ENCODE measurements around the gene SUV39H1.
A peak's percentile ranks its signal among the peaks of the same experiment; 100 is the strongest.
"Not testable (repeated sequence)": the region's sequence is repeated elsewhere in the genome, so short reads cannot be mapped to it uniquely, and the experiment has no call there.

SUV39H1 gene, protein sequence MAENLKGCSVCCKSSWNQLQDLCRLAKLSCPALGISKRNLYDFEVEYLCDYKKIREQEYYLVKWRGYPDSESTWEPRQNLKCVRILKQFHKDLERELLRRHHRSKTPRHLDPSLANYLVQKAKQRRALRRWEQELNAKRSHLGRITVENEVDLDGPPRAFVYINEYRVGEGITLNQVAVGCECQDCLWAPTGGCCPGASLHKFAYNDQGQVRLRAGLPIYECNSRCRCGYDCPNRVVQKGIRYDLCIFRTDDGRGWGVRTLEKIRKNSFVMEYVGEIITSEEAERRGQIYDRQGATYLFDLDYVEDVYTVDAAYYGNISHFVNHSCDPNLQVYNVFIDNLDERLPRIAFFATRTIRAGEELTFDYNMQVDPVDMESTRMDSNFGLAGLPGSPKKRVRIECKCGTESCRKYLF

DNA sequence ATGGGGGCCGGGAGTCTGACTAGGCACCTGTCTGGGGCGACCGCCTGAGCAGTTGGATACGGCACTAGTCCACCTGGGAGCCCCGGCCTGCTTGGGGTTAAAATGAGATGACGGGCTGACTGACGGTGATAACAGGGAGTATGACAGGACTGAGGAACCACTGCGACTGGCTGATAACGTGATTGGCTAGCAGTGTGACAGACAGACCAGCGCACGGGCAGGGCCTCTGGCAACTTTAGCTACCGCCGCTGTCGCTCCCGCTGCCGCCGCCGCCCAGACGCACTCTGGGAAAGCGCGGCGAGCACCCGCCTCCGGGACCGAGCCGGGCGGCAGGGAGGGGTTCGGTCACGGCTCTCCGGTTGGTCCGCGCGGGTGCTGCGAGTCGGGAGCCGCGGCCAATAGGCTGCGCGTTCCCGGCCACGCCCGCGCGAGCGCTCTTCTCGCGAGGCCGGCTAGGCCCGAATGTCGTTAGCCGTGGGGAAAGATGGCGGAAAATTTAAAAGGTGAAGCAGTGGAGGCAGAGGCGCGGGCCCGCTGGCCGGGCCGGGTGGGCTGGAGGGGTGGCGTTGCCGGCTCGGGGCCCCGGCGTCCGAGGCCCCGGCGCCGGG, at the start of gene SUV39H1:
Gene SUV39H1, plus strand, starts transcription at position 434 of the 608 bp plus-strand sequence. Its CDS starts 51 bp downstream, at position 485.
- DNase-seq (ENCODE audit: low spot score in 2 of 2) (peak; percentile 62 to 73), ATAC-seq (ENCODE audit: low read depth) (peak; percentile 93)
- Mint-ChIP-seq H3K36me3 (peaks cover 8% of the 10 kb centered on the region), H3K4me1 (peaks cover 11% of the 10 kb centered on the region), H3K4me3 (peak within 1 kb of the TSS; percentile 88), H3K9me3 (no peaks in the 10 kb centered on the region), H3K27ac (peak within 1 kb of the TSS; percentile 88), H3K27me3 (no peaks in the 10 kb centered on the region)

- peaks cover 2% of the 10 kb centered on the region for H3K4me1 Mint-ChIP-seq
- no peaks in the 10 kb centered on the region for H3K9me3 Mint-ChIP-seq
- peak; percentile 16 to 28 for DNase-seq (ENCODE audit: low spot score in 2 of 2)
- no peaks in the 10 kb centered on the region for H3K27me3 Mint-ChIP-seq
- H3K27ac Mint-ChIP-seq: no peak overlapping the region
- peak; percentile 80 for ATAC-seq (ENCODE audit: low read depth)
- H3K36me3 Mint-ChIP-seq: no peaks in the 10 kb centered on the region
- no peak overlapping the region for H3K4me3 Mint-ChIP-seq
These were observed 48.2 kb upstream of the SUV39H1 start for GRCh38 chrX:48648336-48648751.

- no peak overlapping the region for H3K27ac Mint-ChIP-seq
- H3K9me3 Mint-ChIP-seq: no peaks in the 10 kb centered on the region
- DNase-seq (ENCODE audit: low spot score in 2 of 2): no peak
- peaks cover 3% of the 10 kb centered on the region for H3K27me3 Mint-ChIP-seq
- no peaks in the 10 kb centered on the region for H3K36me3 Mint-ChIP-seq
- H3K4me1 Mint-ChIP-seq: peaks cover 2% of the 10 kb centered on the region
- H3K4me3 Mint-ChIP-seq: no peak overlapping the region
- no peak for ATAC-seq (ENCODE audit: low read depth)
These were observed 47.4 kb upstream of the SUV39H1 start for GRCh38 chrX:48649102-48649501.

DNA sequence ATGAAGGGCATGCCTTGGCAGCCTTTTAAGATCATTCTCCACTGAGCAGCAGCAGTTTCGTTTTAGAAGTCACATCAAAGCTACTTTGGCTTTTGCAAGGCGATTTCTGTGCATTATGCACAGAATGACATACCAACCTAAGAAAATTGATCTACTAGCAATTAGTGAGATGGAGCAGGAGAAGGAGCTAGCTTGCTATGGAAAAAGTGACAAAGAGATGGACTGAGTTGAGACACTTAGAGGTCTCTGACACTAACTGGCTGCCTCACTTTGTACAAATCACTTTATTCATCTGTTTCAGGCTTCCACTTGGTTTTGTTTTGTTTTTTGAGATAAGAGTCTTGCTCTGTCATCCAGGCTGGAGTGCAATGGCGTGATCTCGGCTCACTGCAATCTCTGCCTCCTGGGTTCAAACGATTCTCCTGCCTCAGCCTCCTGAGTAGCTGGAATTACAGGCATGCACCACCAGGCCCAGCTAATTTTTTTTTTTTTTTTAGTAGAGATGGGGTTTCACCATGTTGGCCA, 44.4 kb upstream of the SUV39H1 start:
- H3K4me3 Mint-ChIP-seq; DNase-seq (ENCODE audit: low spot score in 2 of 2); H3K4me1 Mint-ChIP-seq: not testable (repeated sequence)

GRCh38 chrX:48654746-48655145, 41.8 kb upstream of the SUV39H1 start:
- H3K9me3 Mint-ChIP-seq; H3K27me3 Mint-ChIP-seq; H3K4me1 Mint-ChIP-seq; H3K36me3 Mint-ChIP-seq; DNase-seq (ENCODE audit: low spot score in 2 of 2); H3K27ac Mint-ChIP-seq; ATAC-seq (ENCODE audit: low read depth); H3K4me3 Mint-ChIP-seq: not testable (repeated sequence)

More for the DNA sequence above, 44.4 kb upstream of the SUV39H1 start:
- not testable (repeated sequence) for H3K9me3 Mint-ChIP-seq; ATAC-seq (ENCODE audit: low read depth); H3K27me3 Mint-ChIP-seq; H3K27ac Mint-ChIP-seq; H3K36me3 Mint-ChIP-seq

DNA sequence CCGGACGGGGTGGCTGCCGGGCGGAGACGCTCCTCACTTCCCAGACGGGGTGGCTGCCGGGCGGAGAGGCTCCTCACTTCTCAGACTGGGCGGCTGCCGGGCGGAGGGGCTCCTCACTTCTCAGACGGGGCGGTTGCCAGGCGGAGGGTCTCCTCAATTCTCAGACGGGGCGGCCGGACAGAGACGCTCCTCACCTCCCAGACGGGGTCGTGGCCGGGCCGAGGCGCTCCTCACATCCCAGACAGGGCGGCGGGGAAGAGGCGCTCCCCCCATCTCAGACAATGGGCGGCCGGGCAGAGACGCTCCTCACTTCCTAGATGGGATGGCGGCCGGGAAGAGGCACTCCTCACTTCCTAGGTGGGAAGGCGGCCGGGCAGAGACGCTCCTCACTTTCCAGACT, 36.8 kb upstream of the SUV39H1 start:
- not testable (repeated sequence) for ATAC-seq (ENCODE audit: low read depth); H3K36me3 Mint-ChIP-seq; H3K4me3 Mint-ChIP-seq; H3K27me3 Mint-ChIP-seq; H3K27ac Mint-ChIP-seq; DNase-seq (ENCODE audit: low spot score in 2 of 2); H3K9me3 Mint-ChIP-seq; H3K4me1 Mint-ChIP-seq

GRCh38 chrX:48663241-48663640, 33.3 kb upstream of the SUV39H1 start:
- Mint-ChIP-seq H3K4me1 (peaks cover 2% of the 10 kb centered on the region), H3K4me3 (no peak overlapping the region), H3K27ac (no peak overlapping the region), H3K9me3 (no peaks in the 10 kb centered on the region), H3K27me3 (no peaks in the 10 kb centered on the region), H3K36me3 (no peaks in the 10 kb centered on the region)
- DNase-seq (ENCODE audit: low spot score in 2 of 2) (no peak), ATAC-seq (ENCODE audit: low read depth) (no peak)

GRCh38 chrX:48664156-48664555, 32.4 kb upstream of the SUV39H1 start:
- DNase-seq (ENCODE audit: low spot score in 2 of 2) (no peak), ATAC-seq (ENCODE audit: low read depth) (no peak)
- Mint-ChIP-seq H3K36me3 (no peaks in the 10 kb centered on the region), H3K4me3 (no peak overlapping the region), H3K27ac (no peak overlapping the region), H3K4me1 (peaks cover 2% of the 10 kb centered on the region), H3K9me3 (no peaks in the 10 kb centered on the region), H3K27me3 (no peaks in the 10 kb centered on the region)

GRCh38 chrX:48665991-48666390, 30.5 kb upstream of the SUV39H1 start:
- Mint-ChIP-seq H3K4me1 (no peaks in the 10 kb centered on the region), H3K27me3 (no peaks in the 10 kb centered on the region), H3K9me3 (no peaks in the 10 kb centered on the region), H3K36me3 (no peaks in the 10 kb centered on the region), H3K4me3 (no peak overlapping the region), H3K27ac (no peak overlapping the region)
- DNase-seq (ENCODE audit: low spot score in 2 of 2) (no peak), ATAC-seq (ENCODE audit: low read depth) (no peak)

DNA sequence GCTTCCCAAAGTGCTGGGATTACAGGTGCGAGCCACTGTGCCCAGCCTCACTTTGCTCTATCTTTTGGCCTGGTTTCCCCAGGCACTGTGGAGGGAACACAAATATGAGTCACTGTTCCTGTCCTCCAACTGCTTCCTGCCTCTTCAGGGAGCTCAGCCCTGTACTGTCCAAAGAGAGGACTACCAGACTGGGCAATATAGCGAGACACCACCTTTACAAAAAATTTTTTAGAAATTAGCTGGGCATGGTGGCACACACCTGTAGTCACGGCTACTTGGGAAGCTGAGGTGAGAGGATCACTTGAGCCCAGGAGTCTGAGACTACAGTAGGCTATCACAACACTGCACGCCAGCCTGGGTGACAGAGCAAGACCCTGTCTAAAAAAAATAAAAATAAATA, 29.9 kb upstream of the SUV39H1 start:
- Mint-ChIP-seq H3K36me3 (no peaks in the 10 kb centered on the region), H3K9me3 (no peaks in the 10 kb centered on the region), H3K4me1 (no peaks in the 10 kb centered on the region), H3K27me3 (no peaks in the 10 kb centered on the region), H3K27ac (no peak overlapping the region), H3K4me3 (no peak overlapping the region)
- no peak for DNase-seq (ENCODE audit: low spot score in 2 of 2)
- no peak for ATAC-seq (ENCODE audit: low read depth)

DNA sequence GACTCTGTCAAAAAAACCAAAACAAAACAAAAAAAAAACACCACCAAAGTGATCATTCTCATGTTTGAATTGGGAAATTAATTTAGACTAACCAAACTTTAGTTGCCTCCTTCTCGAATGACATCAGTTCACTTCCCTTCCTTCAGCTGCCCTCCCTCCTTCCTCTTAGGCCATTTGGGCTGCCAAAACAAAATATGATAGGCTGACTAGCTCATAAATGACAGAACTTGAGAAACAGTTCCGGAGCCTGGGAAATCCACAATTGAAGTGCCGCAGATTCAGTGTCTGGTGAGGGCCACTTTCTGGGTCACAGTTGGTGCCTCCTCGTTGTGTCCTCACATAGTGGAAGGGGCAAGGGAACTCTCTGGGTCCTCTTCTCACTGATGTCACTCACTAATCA, 29.0 kb upstream of the SUV39H1 start:
- no peak for ATAC-seq (ENCODE audit: low read depth)
- Mint-ChIP-seq H3K4me3 (no peak overlapping the region), H3K9me3 (no peaks in the 10 kb centered on the region), H3K27me3 (no peaks in the 10 kb centered on the region), H3K27ac (no peak overlapping the region), H3K4me1 (no peaks in the 10 kb centered on the region), H3K36me3 (no peaks in the 10 kb centered on the region)
- no peak for DNase-seq (ENCODE audit: low spot score in 2 of 2)

DNA sequence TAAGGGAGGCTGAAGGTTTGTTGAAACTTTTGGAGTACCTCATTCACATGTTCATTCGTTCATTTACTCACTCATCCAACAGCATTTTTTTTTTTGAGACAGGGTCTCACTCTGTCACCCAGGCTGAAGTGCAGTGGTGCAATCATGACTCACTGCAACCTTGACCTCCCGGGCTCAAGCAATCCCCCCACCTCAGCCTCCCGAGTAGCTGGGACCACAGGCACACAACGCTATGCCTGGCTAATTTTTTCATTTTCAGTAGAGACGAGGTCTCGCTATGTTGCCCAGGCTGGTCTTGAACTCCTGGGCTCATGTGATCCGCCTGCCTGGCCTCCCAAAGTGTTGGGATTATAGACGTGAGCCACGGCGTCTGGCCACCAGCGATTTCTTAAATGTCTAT, 28.3 kb upstream of the SUV39H1 start:
- not testable (repeated sequence) for H3K4me1 Mint-ChIP-seq; DNase-seq (ENCODE audit: low spot score in 2 of 2); H3K4me3 Mint-ChIP-seq; H3K27me3 Mint-ChIP-seq; H3K36me3 Mint-ChIP-seq; H3K27ac Mint-ChIP-seq; H3K9me3 Mint-ChIP-seq; ATAC-seq (ENCODE audit: low read depth)

- Mint-ChIP-seq H3K4me1 (peaks cover 17% of the 10 kb centered on the region), H3K27ac (peak overlapping the region; percentile 91), H3K36me3 (no peaks in the 10 kb centered on the region), H3K27me3 (no peaks in the 10 kb centered on the region), H3K4me3 (peak overlapping the region; percentile 91), H3K9me3 (no peaks in the 10 kb centered on the region)
- ATAC-seq (ENCODE audit: low read depth): peak; percentile 93
- DNase-seq (ENCODE audit: low spot score in 2 of 2): peak; percentile 75 to 82
These were observed 20.2 kb upstream of the SUV39H1 start for GRCh38 chrX:48676106-48676892.

GRCh38 chrX:48676893-48677270, 19.7 kb upstream of the SUV39H1 start:
- Mint-ChIP-seq H3K36me3 (no peaks in the 10 kb centered on the region), H3K4me3 (peak overlapping the region; percentile 91), H3K27me3 (no peaks in the 10 kb centered on the region), H3K4me1 (peaks cover 17% of the 10 kb centered on the region), H3K9me3 (no peaks in the 10 kb centered on the region), H3K27ac (peak overlapping the region; percentile 91)
- ATAC-seq (ENCODE audit: low read depth): peak; percentile 11
- DNase-seq (ENCODE audit: low spot score in 2 of 2): peak in 1 of 2 donors; percentile 21

Data from memory B cell (primary cell).